Measurements from ENCODE around the gene MRPS25. TPM values are rescaled to one million over a fixed set of nuclear protein-coding genes. Genes with fewer than 3 reads are reported as not detected.

MRPS25 gene
- polyA plus RNA-seq, 2 of the 4 experiments (the other 2 are of a cell fraction) = 42.0 to 78.4 TPM

DNA sequence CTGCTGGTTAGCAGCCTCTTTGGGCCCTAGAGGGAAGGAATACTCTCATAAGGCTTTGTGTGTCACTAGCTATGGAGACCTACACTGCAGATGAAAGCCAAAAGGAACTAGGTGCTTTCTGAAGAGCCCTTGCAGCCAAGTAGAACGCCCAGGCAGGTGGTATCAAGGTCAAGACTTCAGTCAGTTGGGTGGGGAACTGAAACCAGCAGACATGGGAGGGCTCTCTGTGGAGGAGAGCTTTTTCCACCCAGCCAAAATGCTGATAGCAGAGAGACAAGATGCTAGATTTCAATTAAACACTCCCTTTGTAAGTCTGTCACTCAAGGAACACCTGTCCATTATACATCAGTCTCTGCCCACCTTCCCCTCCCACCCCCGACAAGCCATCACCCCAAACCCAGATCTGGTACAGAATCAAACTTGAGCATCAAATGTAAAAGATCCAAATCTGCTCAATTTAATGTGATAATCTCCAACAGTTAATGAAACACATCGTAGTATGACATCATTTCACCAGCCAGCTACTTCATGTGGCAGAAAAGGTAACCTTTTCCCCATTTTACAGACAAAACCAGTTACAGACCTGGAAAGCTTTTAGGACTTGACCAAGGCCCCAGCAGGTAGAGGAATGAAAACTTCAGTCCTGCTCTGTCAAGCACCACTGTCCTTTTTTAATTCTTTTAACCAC is 14.6 kb downstream of the MRPS25 start:
- Histone ChIP-seq H3K4me3 (no peak overlapping the region), H3K9me3 (no peaks in the 10 kb centered on the region), H3K27ac (no peak overlapping the region), H3K4me1 (no peaks in the 10 kb centered on the region), H3K4me2 (no peak overlapping the region)
- FAIRE-seq (no peak), ATAC-seq (no peak), DNase-seq (ENCODE audit: low read depth in 1 of 2, low spot score in 1 of 2) (no peak)
- ChIA-PET CTCF (interaction anchor here (0.9 to 1.7 kb wide), 7 partner anchors 9 to 130 kb away, joined by 3 to 6 read pairs (median 4); no protein-coding TSS in a partner anchor), POLR2A (interaction anchor here (1.4 kb wide), 1 partner anchor 14 kb away, joined by 4 read pairs; no protein-coding TSS in a partner anchor)
- TF ChIP-seq, protein P1, sequence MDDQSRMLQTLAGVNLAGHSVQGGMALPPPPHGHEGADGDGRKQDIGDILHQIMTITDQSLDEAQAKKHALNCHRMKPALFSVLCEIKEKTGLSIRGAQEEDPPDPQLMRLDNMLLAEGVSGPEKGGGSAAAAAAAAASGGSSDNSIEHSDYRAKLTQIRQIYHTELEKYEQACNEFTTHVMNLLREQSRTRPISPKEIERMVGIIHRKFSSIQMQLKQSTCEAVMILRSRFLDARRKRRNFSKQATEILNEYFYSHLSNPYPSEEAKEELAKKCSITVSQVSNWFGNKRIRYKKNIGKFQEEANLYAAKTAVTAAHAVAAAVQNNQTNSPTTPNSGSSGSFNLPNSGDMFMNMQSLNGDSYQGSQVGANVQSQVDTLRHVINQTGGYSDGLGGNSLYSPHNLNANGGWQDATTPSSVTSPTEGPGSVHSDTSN (IDR thresholded peaks at IDR 0.05) = no peak
- TF ChIP-seq HOXB5 (CRISPR knock-in tag; IDR thresholded peaks at IDR 0.05) (no peak), MAX (IDR thresholded peaks at IDR 0.05) (no peak), HOXA7 (CRISPR knock-in tag; IDR thresholded peaks at IDR 0.05) (no peak), ZC3H11A (IDR thresholded peaks at IDR 0.05) (no peak), BCL3 (IDR thresholded peaks at IDR 0.05) (no peak), SMC3 (IDR thresholded peaks at IDR 0.05) (no peak), E2F6 (IDR thresholded peaks at IDR 0.05; ENCODE audit: borderline replicate concordance, low read depth) (no peak), NPAS2 (CRISPR knock-in tag; IDR thresholded peaks at IDR 0.05; ENCODE audit: borderline replicate concordance) (no peak)
- 95% methylated on average over 3 of the region's 3 CpGs for WGBS (ENCODE audit: missing lambda C conversion rate)

- ChIA-PET CTCF (interaction anchor here (1.1 kb wide), 1 partner anchor 13 kb away, joined by 3 read pairs; no protein-coding TSS in a partner anchor), POLR2A (no interaction called here)
- H3K4me1 ChIP-seq = no peaks in the 10 kb centered on the region
- DNase-seq (ENCODE audit: low read depth in 1 of 2, low spot score in 1 of 2) (no peak), FAIRE-seq (no peak), ATAC-seq (no peak)
- H3K27ac ChIP-seq = no peak overlapping the region
- TF ChIP-seq RNF2 (IDR thresholded peaks at IDR 0.05; ENCODE audit: borderline replicate concordance, low read depth) = no peak
- no peak for TF ChIP-seq NR3C1 (IDR thresholded peaks at IDR 0.05)
- no peak for TF ChIP-seq GATA3 (IDR thresholded peaks at IDR 0.05; ENCODE audit: borderline replicate concordance)
- no peak for TF ChIP-seq RARB (CRISPR knock-in tag; IDR thresholded peaks at IDR 0.05)
- TF ChIP-seq FOXS1 (CRISPR knock-in tag; IDR thresholded peaks at IDR 0.05) = no peak
- TF ChIP-seq FOSB (CRISPR knock-in tag; IDR thresholded peaks at IDR 0.05) = no peak
- no peak for TF ChIP-seq RFX5 (IDR thresholded peaks at IDR 0.05)
- no peak for TF ChIP-seq POLR2AphosphoS2 (conservative IDR thresholded peaks at IDR 0.05; ENCODE audit: low read length)
- no peak for TF ChIP-seq JUN (IDR thresholded peaks at IDR 0.05)
- H3K9me3 ChIP-seq = no peaks in the 10 kb centered on the region
- H3K4me2 ChIP-seq = no peak overlapping the region
- 93% methylated on average over 2 of the region's 2 CpGs for WGBS (ENCODE audit: missing lambda C conversion rate)
- H3K4me3 ChIP-seq = no peak overlapping the region
These were observed 15.5 kb downstream of the MRPS25 start for GRCh38 chr3:15049584-15049983.

- no peak overlapping the region for H3K4me3 ChIP-seq
- ChIA-PET CTCF (interaction anchor here (0.8 to 1.4 kb wide), 4 partner anchors 9 to 122 kb away, joined by 3 to 4 read pairs (median 3); no protein-coding TSS in a partner anchor), POLR2A (no interaction called here)
- WGBS (ENCODE audit: missing lambda C conversion rate) = 86% methylated on average over 1 of the region's 1 CpG
- ATAC-seq (no peak), FAIRE-seq (no peak), DNase-seq (ENCODE audit: low read depth in 1 of 2, low spot score in 1 of 2) (no peak)
- 0 out of 3 replicates have a peak, but pooled peaks cover 2% of the 10 kb centered on the region for H3K4me1 ChIP-seq
- H3K4me2 ChIP-seq = no peak overlapping the region
- H3K9me3 ChIP-seq = no peaks in the 10 kb centered on the region
- no peak overlapping the region for H3K27ac ChIP-seq
- TF ChIP-seq ZC3H11A (IDR thresholded peaks at IDR 0.05) = no peak
- no peak for TF ChIP-seq MYC (IDR thresholded peaks at IDR 0.05; ENCODE audit: borderline replicate concordance, low read length)
- TF ChIP-seq ZFP36 (IDR thresholded peaks at IDR 0.05; ENCODE audit: borderline replicate concordance, partially characterized antibody) = no peak
- TF ChIP-seq ZSCAN20 (CRISPR knock-in tag; IDR thresholded peaks at IDR 0.05) = no peak
- TF ChIP-seq GATA3 (IDR thresholded peaks at IDR 0.05; ENCODE audit: borderline replicate concordance) = no peak
- TF ChIP-seq TFCP2L1 (CRISPR knock-in tag; IDR thresholded peaks at IDR 0.05) = no peak
- TF ChIP-seq CHD2 (IDR thresholded peaks at IDR 0.05; ENCODE audit: low read length, partially characterized antibody) = no peak
- TF ChIP-seq HEYL (CRISPR knock-in tag; IDR thresholded peaks at IDR 0.05) = no peak
- TF ChIP-seq HOXB13 (CRISPR knock-in tag; IDR thresholded peaks at IDR 0.05; ENCODE audit: low read depth) = no peak
- TF ChIP-seq HMGXB4 (CRISPR knock-in tag; IDR thresholded peaks at IDR 0.05; ENCODE audit: borderline replicate concordance) = no peak
These were observed 19.4 kb downstream of the MRPS25 start for GRCh38 chr3:15045667-15046066.
